ENCODE measurements around the gene XPO6.

XPO6 gene

GRCh38 chr16:28208131-28208530, 3.6 kb downstream of the XPO6 start:
- DNase-seq (ENCODE audit: extremely low spot score) = no peak
- ChIA-PET POLR2A (no interaction called here), CTCF (no interaction called here)
- TF ChIP-seq FOXA1 (IDR thresholded peaks at IDR 0.05) (no peak), ARNT (IDR thresholded peaks at IDR 0.05) (no peak), CTBP1 (IDR thresholded peaks at IDR 0.05; ENCODE audit: borderline replicate concordance) (no peak), SUZ12 (IDR thresholded peaks at IDR 0.05) (no peak), TARDBP (IDR thresholded peaks at IDR 0.05) (no peak), BHLHE40 (IDR thresholded peaks at IDR 0.05; ENCODE audit: borderline replicate concordance) (no peak), ELF4 (IDR thresholded peaks at IDR 0.05) (no peak)

- ChIA-PET CTCF (no interaction called here), POLR2A (no interaction called here)
- TF ChIP-seq FOXM1 (IDR thresholded peaks at IDR 0.05; ENCODE audit: borderline replicate concordance) (no peak), ZNF384 (IDR thresholded peaks at IDR 0.05) (no peak), CTBP1 (IDR thresholded peaks at IDR 0.05; ENCODE audit: borderline replicate concordance) (no peak), FOXA1 (IDR thresholded peaks at IDR 0.05) (no peak), NFRKB (IDR thresholded peaks at IDR 0.05) (no peak), TARDBP (IDR thresholded peaks at IDR 0.05) (no peak), FOXK2 (IDR thresholded peaks at IDR 0.05) (no peak), ELF4 (IDR thresholded peaks at IDR 0.05) (no peak), BHLHE40 (IDR thresholded peaks at IDR 0.05; ENCODE audit: borderline replicate concordance) (no peak), SUZ12 (IDR thresholded peaks at IDR 0.05) (no peak), LEF1 (IDR thresholded peaks at IDR 0.05; ENCODE audit: borderline replicate concordance) (no peak)
- no peak for DNase-seq (ENCODE audit: extremely low spot score)
Measured at GRCh38 chr16:28207399-28207798, 4.4 kb downstream of the XPO6 start.

- TF ChIP-seq CTBP1 (IDR thresholded peaks at IDR 0.05; ENCODE audit: borderline replicate concordance) = no peak
- TF ChIP-seq FOXM1 (IDR thresholded peaks at IDR 0.05; ENCODE audit: borderline replicate concordance) = no peak
- TF ChIP-seq HDGF (IDR thresholded peaks at IDR 0.05; ENCODE audit: borderline replicate concordance) = no peak
- TF ChIP-seq ZNF384 (IDR thresholded peaks at IDR 0.05) = no peak
- no peak for TF ChIP-seq ARNT (IDR thresholded peaks at IDR 0.05)
- TF ChIP-seq SP1 (IDR thresholded peaks at IDR 0.05) = no peak
- TF ChIP-seq PKNOX1 (IDR thresholded peaks at IDR 0.05) = no peak
- no peak for TF ChIP-seq LEF1 (IDR thresholded peaks at IDR 0.05; ENCODE audit: borderline replicate concordance)
- TF ChIP-seq SUZ12 (IDR thresholded peaks at IDR 0.05) = no peak
- TF ChIP-seq BHLHE40 (IDR thresholded peaks at IDR 0.05; ENCODE audit: borderline replicate concordance) = no peak
- no peak for TF ChIP-seq L3MBTL2 (conservative IDR thresholded peaks at IDR 0.05)
- no peak for TF ChIP-seq ELF4 (IDR thresholded peaks at IDR 0.05)
- TF ChIP-seq NFRKB (IDR thresholded peaks at IDR 0.05) = no peak
- TF ChIP-seq FOXA1 (IDR thresholded peaks at IDR 0.05) = no peak
- no peak for TF ChIP-seq FOXK2 (IDR thresholded peaks at IDR 0.05)
- no peak for TF ChIP-seq TARDBP (IDR thresholded peaks at IDR 0.05)
- POLR2A ChIA-PET = no interaction called here
- CTCF ChIA-PET = no interaction called here
- no peak for DNase-seq (ENCODE audit: extremely low spot score)
Measured at GRCh38 chr16:28205974-28206373, 5.8 kb downstream of the XPO6 start.

- TF ChIP-seq FOXA1 (IDR thresholded peaks at IDR 0.05) = no peak
- no peak for TF ChIP-seq NFRKB (IDR thresholded peaks at IDR 0.05)
- no peak for TF ChIP-seq BHLHE40 (IDR thresholded peaks at IDR 0.05; ENCODE audit: borderline replicate concordance)
- no peak for TF ChIP-seq L3MBTL2 (conservative IDR thresholded peaks at IDR 0.05)
- no peak for TF ChIP-seq PKNOX1 (IDR thresholded peaks at IDR 0.05)
- TF ChIP-seq SUZ12 (IDR thresholded peaks at IDR 0.05) = no peak
- no peak for TF ChIP-seq FOXK2 (IDR thresholded peaks at IDR 0.05)
- TF ChIP-seq ZNF384 (IDR thresholded peaks at IDR 0.05) = no peak
- no peak for TF ChIP-seq TARDBP (IDR thresholded peaks at IDR 0.05)
- no peak for TF ChIP-seq ELF4 (IDR thresholded peaks at IDR 0.05)
- TF ChIP-seq FOXM1 (IDR thresholded peaks at IDR 0.05; ENCODE audit: borderline replicate concordance) = no peak
- no peak for TF ChIP-seq CTBP1 (IDR thresholded peaks at IDR 0.05; ENCODE audit: borderline replicate concordance)
- TF ChIP-seq LEF1 (IDR thresholded peaks at IDR 0.05; ENCODE audit: borderline replicate concordance) = no peak
- no peak for TF ChIP-seq HDGF (IDR thresholded peaks at IDR 0.05; ENCODE audit: borderline replicate concordance)
- no peak for TF ChIP-seq ARNT (IDR thresholded peaks at IDR 0.05)
- no peak for TF ChIP-seq SP1 (IDR thresholded peaks at IDR 0.05)
- ChIA-PET POLR2A (no interaction called here), CTCF (no interaction called here)
- DNase-seq (ENCODE audit: extremely low spot score) = no peak
Measured at GRCh38 chr16:28205117-28205899, 6.5 kb downstream of the XPO6 start.

GRCh38 chr16:28204622-28205021, 7.1 kb downstream of the XPO6 start:
- CTCF ChIA-PET = no interaction called here
- TF ChIP-seq BHLHE40 (IDR thresholded peaks at IDR 0.05; ENCODE audit: borderline replicate concordance) = no peak
- TF ChIP-seq L3MBTL2 (conservative IDR thresholded peaks at IDR 0.05) = no peak
- no peak for TF ChIP-seq NFRKB (IDR thresholded peaks at IDR 0.05)
- TF ChIP-seq SUZ12 (IDR thresholded peaks at IDR 0.05) = no peak
- TF ChIP-seq FOXK2 (IDR thresholded peaks at IDR 0.05) = no peak
- no peak for TF ChIP-seq TARDBP (IDR thresholded peaks at IDR 0.05)
- no peak for TF ChIP-seq SP1 (IDR thresholded peaks at IDR 0.05)
- TF ChIP-seq PKNOX1 (IDR thresholded peaks at IDR 0.05) = no peak
- TF ChIP-seq HDGF (IDR thresholded peaks at IDR 0.05; ENCODE audit: borderline replicate concordance) = no peak
- TF ChIP-seq ELF4 (IDR thresholded peaks at IDR 0.05) = no peak
- TF ChIP-seq CTBP1 (IDR thresholded peaks at IDR 0.05; ENCODE audit: borderline replicate concordance) = no peak
- no peak for TF ChIP-seq FOXA1 (IDR thresholded peaks at IDR 0.05)
- no peak for TF ChIP-seq ARNT (IDR thresholded peaks at IDR 0.05)
- TF ChIP-seq FOXM1 (IDR thresholded peaks at IDR 0.05; ENCODE audit: borderline replicate concordance) = no peak
- no peak for TF ChIP-seq LEF1 (IDR thresholded peaks at IDR 0.05; ENCODE audit: borderline replicate concordance)
- no peak for TF ChIP-seq ZNF384 (IDR thresholded peaks at IDR 0.05)
- POLR2A ChIA-PET = no interaction called here
- no peak for DNase-seq (ENCODE audit: extremely low spot score)

Measured in HEK293T (cell line).